ENCODE results near the gene HES5. TPM values are rescaled to one million over a fixed set of nuclear protein-coding genes. Genes with fewer than 3 reads are reported as not detected.

Gene HES5
- total and polyA plus RNA-seq, 2 donors (not counting 1 experiment from before 2014, with no cell fraction given) = not detected

GRCh38 chr1:2575801-2576663 is 46.0 kb upstream of the HES5 start:
- no peaks in the 10 kb centered on the region for H3K79me2 ChIP-seq (ENCODE audit: control insufficient read depth, insufficient read depth, low read length)
- H3K9me3 ChIP-seq (ENCODE audit: control insufficient read depth, insufficient read depth, low read depth, low read length) = no peaks in the 10 kb centered on the region
- DNase-seq (ENCODE audit: low read depth in 2 of 2) = no peak
- H3K36me3 ChIP-seq (ENCODE audit: control insufficient read depth, insufficient read depth, low read length) = no peaks in the 10 kb centered on the region
- H3K27me3 ChIP-seq (ENCODE audit: control insufficient read depth, insufficient read depth, low read length) = peaks cover 6% of the 10 kb centered on the region
- H3K4me2 ChIP-seq (ENCODE audit: extremely low read depth, insufficient read depth, low read length) = no peak overlapping the region
- H4K20me1 ChIP-seq (ENCODE audit: control insufficient read depth, extremely low read depth, insufficient read depth, low read length) = no peaks in the 10 kb centered on the region
- no peak for TF ChIP-seq CTCF (conservative IDR thresholded peaks at IDR 0.05 in 1 of 2, IDR thresholded peaks at IDR 0.05 in 1 of 2; ENCODE audit: low read depth in 1 of 2, low read length in 2 of 2)
- TF ChIP-seq EZH2 (IDR thresholded peaks at IDR 0.05; ENCODE audit: low read length, missing control alignments) = no peak
- H3K4me3 ChIP-seq (replicated peaks in 1 of 4; ENCODE audit: control extremely low read depth in 1 of 4, insufficient read depth in 1 of 4, low read depth in 3 of 4, low read length in 4 of 4) = no peak overlapping the region
- H3K9ac ChIP-seq (ENCODE audit: insufficient read depth, low read length) = no peak overlapping the region
- no peak overlapping the region for H2AFZ ChIP-seq (ENCODE audit: low read length)
- H3K27ac ChIP-seq (ENCODE audit: insufficient read depth, low read length) = no peak overlapping the region
- peaks cover 2% of the 10 kb centered on the region for H3K4me1 ChIP-seq (ENCODE audit: control insufficient read depth, extremely low read depth, insufficient read depth, low read length)

GRCh38 chr1:2574350-2574749 is 44.3 kb upstream of the HES5 start:
- Histone ChIP-seq H3K4me2 (ENCODE audit: extremely low read depth, insufficient read depth, low read length) (no peak overlapping the region), H3K9me3 (ENCODE audit: control insufficient read depth, insufficient read depth, low read depth, low read length) (no peaks in the 10 kb centered on the region), H3K27ac (ENCODE audit: insufficient read depth, low read length) (no peak overlapping the region), H3K9ac (ENCODE audit: insufficient read depth, low read length) (no peak overlapping the region), H4K20me1 (ENCODE audit: control insufficient read depth, extremely low read depth, insufficient read depth, low read length) (no peaks in the 10 kb centered on the region), H3K4me3 (replicated peaks in 1 of 4; ENCODE audit: control extremely low read depth in 1 of 4, insufficient read depth in 1 of 4, low read depth in 3 of 4, low read length in 4 of 4) (no peak overlapping the region), H3K4me1 (ENCODE audit: control insufficient read depth, extremely low read depth, insufficient read depth, low read length) (peaks cover 2% of the 10 kb centered on the region), H2AFZ (ENCODE audit: low read length) (no peak overlapping the region), H3K79me2 (ENCODE audit: control insufficient read depth, insufficient read depth, low read length) (no peaks in the 10 kb centered on the region), H3K27me3 (ENCODE audit: control insufficient read depth, insufficient read depth, low read length) (peaks cover 6% of the 10 kb centered on the region), H3K36me3 (ENCODE audit: control insufficient read depth, insufficient read depth, low read length) (no peaks in the 10 kb centered on the region)
- TF ChIP-seq EZH2 (IDR thresholded peaks at IDR 0.05; ENCODE audit: low read length, missing control alignments) = no peak
- DNase-seq (ENCODE audit: low read depth in 2 of 2) = peak in 1 of 2 donors; percentile 9

- H3K9me3 ChIP-seq (ENCODE audit: control insufficient read depth, insufficient read depth, low read depth, low read length) = no peaks in the 10 kb centered on the region
- no peak overlapping the region for H3K27ac ChIP-seq (ENCODE audit: insufficient read depth, low read length)
- H3K27me3 ChIP-seq (ENCODE audit: control insufficient read depth, insufficient read depth, low read length) = peaks cover 6% of the 10 kb centered on the region
- no peak overlapping the region for H3K9ac ChIP-seq (ENCODE audit: insufficient read depth, low read length)
- H3K36me3 ChIP-seq (ENCODE audit: control insufficient read depth, insufficient read depth, low read length) = no peaks in the 10 kb centered on the region
- no peak overlapping the region for H3K4me3 ChIP-seq (replicated peaks in 1 of 4; ENCODE audit: control extremely low read depth in 1 of 4, insufficient read depth in 1 of 4, low read depth in 3 of 4, low read length in 4 of 4)
- TF ChIP-seq CTCF (conservative IDR thresholded peaks at IDR 0.05 in 1 of 2, IDR thresholded peaks at IDR 0.05 in 1 of 2; ENCODE audit: low read depth in 1 of 2, low read length in 2 of 2) (no peak), EZH2 (IDR thresholded peaks at IDR 0.05; ENCODE audit: low read length, missing control alignments) (no peak)
- H3K4me1 ChIP-seq (ENCODE audit: control insufficient read depth, extremely low read depth, insufficient read depth, low read length) = peaks cover 2% of the 10 kb centered on the region
- no peak for DNase-seq (ENCODE audit: low read depth in 2 of 2)
- H2AFZ ChIP-seq (ENCODE audit: low read length) = no peak overlapping the region
- H3K4me2 ChIP-seq (ENCODE audit: extremely low read depth, insufficient read depth, low read length) = no peak overlapping the region
- no peaks in the 10 kb centered on the region for H4K20me1 ChIP-seq (ENCODE audit: control insufficient read depth, extremely low read depth, insufficient read depth, low read length)
- H3K79me2 ChIP-seq (ENCODE audit: control insufficient read depth, insufficient read depth, low read length) = no peaks in the 10 kb centered on the region
Observed at GRCh38 chr1:2573250-2573920, 43.3 kb upstream of the HES5 start.

All from fibroblast of lung (primary cell).